Activated CD4-positive, alpha-beta T cell treated with anti-CD3 and anti-CD28 coated beads for 36 hours (primary cell): ENCODE results near the gene PISD. TPM values are rescaled to one million over a fixed set of nuclear protein-coding genes. Genes with fewer than 3 reads are reported as not detected.

Experiments used
- ATAC-seq: fragments of 200-7000 bp; cut with Tn5 transposase; one replicate; pipeline ENCODE4 v1.10.0; 2021; ENCODE audit warnings: mild to moderate bottlenecking, moderate library complexity
- CTCF ChIA-PET: fragments of 350-600 bp; sonication (Branson Sonifier 250); formaldehyde crosslinking; loops from one replicate; lab custom pipeline; 2021; ENCODE audit warnings: antibody characterized with exemption; lab: Charles Lee
- POLR2A ChIA-PET: fragments of 350-600 bp; sonication (Branson Sonifier 250); formaldehyde crosslinking; loops from one replicate; lab custom pipeline; 2021; ENCODE audit warnings: antibody characterized with exemption, inconsistent platforms; lab: Charles Lee
- DNase-seq: peaks from one replicate; pipeline ENCODE4 v3.0.0-alpha.2; 2020
- H3K27ac Mint-ChIP-seq: one replicate; pipeline ENCODE4 v1.8.0; 2021; ENCODE audit warnings: mixed read lengths
- H3K27me3 Mint-ChIP-seq: one replicate; pipeline ENCODE4 v1.8.0; 2021; ENCODE audit warnings: mixed read lengths
- H3K36me3 Mint-ChIP-seq: one replicate; pipeline ENCODE4 v1.8.0; 2021; ENCODE audit warnings: low read depth, mixed read lengths
- H3K4me1 Mint-ChIP-seq: one replicate; pipeline ENCODE4 v1.8.0; 2021; ENCODE audit warnings: mixed read lengths
- H3K4me3 Mint-ChIP-seq: one replicate; pipeline ENCODE4 v1.8.0; 2021; ENCODE audit warnings: mild to moderate bottlenecking, moderate library complexity, mixed read lengths
- H3K9me3 Mint-ChIP-seq: one replicate; pipeline ENCODE4 v1.8.0; 2021; ENCODE audit warnings: low read depth, mixed read lengths
- intact Hi-C, 2 experiments: fragments of 100-400 bp; cut with DNase I in 1 of 2; cut with micrococcal nuclease in 1 of 2; formaldehyde crosslinking; loops; one replicate each; pipeline versions ENCODE4 v1.14.2 to v1.15.1; 2022 to 2024; cut with DNase I, micrococcal nuclease
- total RNA-seq, 2 experiments: library from RNA; stranded (reverse); gene quantifications; one replicate each; pipeline ENCODE4 v1.2.3, GENCODE V29; 2021

PISD gene
- total RNA-seq, 2 experiments from 2014 or later: 30.3 to 37.9 TPM

- peaks cover 26% of the 10 kb centered on the region for H3K4me1 Mint-ChIP-seq
- H3K36me3 Mint-ChIP-seq: peaks cover 45% of the 10 kb centered on the region
- no peaks in the 10 kb centered on the region for H3K9me3 Mint-ChIP-seq
- ChIA-PET CTCF (no interaction called here), POLR2A (interaction anchor here (0.7 kb wide), 1 partner anchor 15 kb away, joined by 3 read pairs; no protein-coding TSS in a partner anchor)
- intact Hi-C loops: no loop called here
- DNase-seq: no peak
- no peak overlapping the region for H3K4me3 Mint-ChIP-seq
- no peak for ATAC-seq
- no peaks in the 10 kb centered on the region for H3K27me3 Mint-ChIP-seq
- no peak overlapping the region for H3K27ac Mint-ChIP-seq
Measured at GRCh38 chr22:31618057-31618456, 44.0 kb downstream of the PISD start.

GRCh38 chr22:31616315-31616980, 45.6 kb downstream of the PISD start:
- H3K27ac Mint-ChIP-seq: peak overlapping the region; percentile 86
- POLR2A ChIA-PET: interaction anchor here (0.9 to 1.9 kb wide), 3 partner anchors 13 to 60 kb away, joined by 3 to 9 read pairs (median 3); no protein-coding TSS in a partner anchor
- ATAC-seq: peak; percentile 80
- intact Hi-C loops: no loop called here
- peaks cover 48% of the 10 kb centered on the region for H3K36me3 Mint-ChIP-seq
- H3K9me3 Mint-ChIP-seq: no peaks in the 10 kb centered on the region
- peaks cover 26% of the 10 kb centered on the region for H3K4me1 Mint-ChIP-seq
- no peaks in the 10 kb centered on the region for H3K27me3 Mint-ChIP-seq
- no peak overlapping the region for H3K4me3 Mint-ChIP-seq
- peak; percentile 74 for DNase-seq
- CTCF ChIA-PET: interaction anchor here (0.5 to 2.3 kb wide), 2 partner anchors 16 to 17 kb away, joined by 3 to 7 read pairs; no protein-coding TSS in a partner anchor

GRCh38 chr22:31615940-31616314, 46.1 kb downstream of the PISD start:
- peaks cover 48% of the 10 kb centered on the region for H3K36me3 Mint-ChIP-seq
- no peak for ATAC-seq

GRCh38 chr22:31615491-31615860, 46.5 kb downstream of the PISD start:
- Mint-ChIP-seq H3K27me3 (no peaks in the 10 kb centered on the region), H3K9me3 (no peaks in the 10 kb centered on the region), H3K4me1 (peaks cover 26% of the 10 kb centered on the region), H3K27ac (peak overlapping the region; percentile 86), H3K36me3 (peaks cover 46% of the 10 kb centered on the region), H3K4me3 (no peak overlapping the region)
- intact Hi-C loops: no loop called here
- ATAC-seq (no peak), DNase-seq (no peak)
- ChIA-PET CTCF (interaction anchor here (2.3 kb wide), 1 partner anchor 18 kb away, joined by 7 read pairs; no protein-coding TSS in a partner anchor), POLR2A (interaction anchor here (0.6 to 1.9 kb wide), 3 partner anchors 12 to 44 kb away, joined by 3 to 9 read pairs (median 3); no protein-coding TSS in a partner anchor)

More at GRCh38 chr22:31615940-31616314, 46.1 kb downstream of the PISD start:
- Mint-ChIP-seq H3K9me3 (no peaks in the 10 kb centered on the region), H3K27me3 (no peaks in the 10 kb centered on the region), H3K4me1 (peaks cover 26% of the 10 kb centered on the region), H3K4me3 (no peak overlapping the region), H3K27ac (peak overlapping the region; percentile 86)
- CTCF ChIA-PET: interaction anchor here (0.5 to 2.3 kb wide), 2 partner anchors 16 to 18 kb away, joined by 3 to 7 read pairs; no protein-coding TSS in a partner anchor
- POLR2A ChIA-PET: interaction anchor here (0.6 to 1.9 kb wide), 4 partner anchors 12 to 59 kb away, joined by 3 to 9 read pairs (median 3); no protein-coding TSS in a partner anchor
- DNase-seq: peak; percentile 8
- intact Hi-C loops: no loop called here

- ChIA-PET POLR2A (interaction anchor here (1.3 to 1.9 kb wide), 2 partner anchors 9 to 15 kb away, joined by 4 to 9 read pairs; no protein-coding TSS in a partner anchor), CTCF (interaction anchor here (2.3 kb wide), 1 partner anchor 18 kb away, joined by 7 read pairs; no protein-coding TSS in a partner anchor)
- ATAC-seq (no peak), DNase-seq (peak; percentile 10)
- intact Hi-C loops: no loop called here
- H3K4me3 Mint-ChIP-seq: no peak overlapping the region
- peak overlapping the region; percentile 86 for H3K27ac Mint-ChIP-seq
- no peaks in the 10 kb centered on the region for H3K9me3 Mint-ChIP-seq
- peaks cover 42% of the 10 kb centered on the region for H3K36me3 Mint-ChIP-seq
- no peaks in the 10 kb centered on the region for H3K27me3 Mint-ChIP-seq
- H3K4me1 Mint-ChIP-seq: peaks cover 26% of the 10 kb centered on the region
Measured at GRCh38 chr22:31614781-31615490, 47.1 kb downstream of the PISD start.

GRCh38 chr22:31613904-31614296, 48.1 kb downstream of the PISD start:
- Mint-ChIP-seq H3K27ac (peak overlapping the region; percentile 67), H3K36me3 (peaks cover 33% of the 10 kb centered on the region), H3K4me3 (no peak overlapping the region), H3K4me1 (peaks cover 26% of the 10 kb centered on the region), H3K9me3 (no peaks in the 10 kb centered on the region), H3K27me3 (no peaks in the 10 kb centered on the region)
- ChIA-PET CTCF (interaction anchor here (0.5 kb wide), 1 partner anchor 32 kb away, joined by 3 read pairs; no protein-coding TSS in a partner anchor), POLR2A (interaction anchor here (1.3 kb wide), 1 partner anchor 10 kb away, joined by 4 read pairs; no protein-coding TSS in a partner anchor)
- no peak for DNase-seq
- intact Hi-C loops: no loop called here
- no peak for ATAC-seq

- H3K36me3 Mint-ChIP-seq: peaks cover 31% of the 10 kb centered on the region
- DNase-seq (no peak), ATAC-seq (no peak)
- CTCF ChIA-PET: no interaction called here
- POLR2A ChIA-PET: interaction anchor here (1.3 kb wide), 1 partner anchor 10 kb away, joined by 4 read pairs; no protein-coding TSS in a partner anchor
- no peaks in the 10 kb centered on the region for H3K9me3 Mint-ChIP-seq
- no peaks in the 10 kb centered on the region for H3K27me3 Mint-ChIP-seq
- H3K4me3 Mint-ChIP-seq: no peak overlapping the region
- peaks cover 26% of the 10 kb centered on the region for H3K4me1 Mint-ChIP-seq
- intact Hi-C loops: no loop called here
- H3K27ac Mint-ChIP-seq: no peak overlapping the region
Measured at GRCh38 chr22:31613286-31613903, 48.6 kb downstream of the PISD start.

GRCh38 chr22:31612891-31613285, 49.1 kb downstream of the PISD start:
- H3K9me3 Mint-ChIP-seq: no peaks in the 10 kb centered on the region
- ATAC-seq (no peak), DNase-seq (no peak)
- H3K27ac Mint-ChIP-seq: no peak overlapping the region
- no peaks in the 10 kb centered on the region for H3K27me3 Mint-ChIP-seq
- POLR2A ChIA-PET: no interaction called here
- CTCF ChIA-PET: interaction anchor here (0.6 kb wide), 1 partner anchor 127 kb away, joined by 3 read pairs; no protein-coding TSS in a partner anchor
- no peak overlapping the region for H3K4me3 Mint-ChIP-seq
- peaks cover 26% of the 10 kb centered on the region for H3K4me1 Mint-ChIP-seq
- intact Hi-C loops: no loop called here
- peaks cover 33% of the 10 kb centered on the region for H3K36me3 Mint-ChIP-seq

- ChIA-PET CTCF (no interaction called here), POLR2A (no interaction called here)
- H3K36me3 Mint-ChIP-seq: peaks cover 29% of the 10 kb centered on the region
- DNase-seq (no peak), ATAC-seq (no peak)
- no peaks in the 10 kb centered on the region for H3K27me3 Mint-ChIP-seq
- H3K27ac Mint-ChIP-seq: no peak overlapping the region
- intact Hi-C loops: no loop called here
- no peaks in the 10 kb centered on the region for H3K9me3 Mint-ChIP-seq
- H3K4me1 Mint-ChIP-seq: peaks cover 20% of the 10 kb centered on the region
- no peak overlapping the region for H3K4me3 Mint-ChIP-seq
Measured at GRCh38 chr22:31611061-31611760, 50.8 kb downstream of the PISD start.

- ATAC-seq: no peak
- Mint-ChIP-seq H3K27me3 (no peaks in the 10 kb centered on the region), H3K36me3 (peaks cover 29% of the 10 kb centered on the region), H3K4me1 (peaks cover 14% of the 10 kb centered on the region), H3K9me3 (no peaks in the 10 kb centered on the region), H3K4me3 (no peak overlapping the region), H3K27ac (no peak overlapping the region)
- ChIA-PET CTCF (no interaction called here), POLR2A (no interaction called here)
- intact Hi-C loops: no loop called here
- no peak for DNase-seq
Measured at GRCh38 chr22:31610611-31611010, 51.4 kb downstream of the PISD start.
